Activated CD8-positive, alpha-beta T cell treated with anti-CD3 and anti-CD28 coated beads, Interleukin-2, amount 10 ng/mL, durations not matched to agents 7 days and 5 days (primary cell): ENCODE data around the gene CERS6. TPM values are rescaled to one million over a fixed set of nuclear protein-coding genes. Genes with fewer than 3 reads are reported as not detected.

Experiments
- ATAC-seq: fragments of 150-1000 bp; cut with Tn5 transposase; one replicate; pipeline ENCODE4 v1.10.0; 2021; ENCODE audit warnings: moderate library complexity
- CTCF ChIA-PET: fragments of 350-600 bp; sonication (Branson Sonifier 250); formaldehyde crosslinking; loops from one replicate; lab custom pipeline; 2021; ENCODE audit warnings: antibody characterized with exemption; lab: Charles Lee
- POLR2A ChIA-PET: fragments of 350-600 bp; sonication (Branson Sonifier 250); formaldehyde crosslinking; loops from one replicate; lab custom pipeline; 2021; ENCODE audit warnings: antibody characterized with exemption; lab: Charles Lee
- DNase-seq: peaks from one replicate; pipeline ENCODE4 v3.0.0-alpha.2; 2020
- H3K27ac Mint-ChIP-seq: one replicate; pipeline ENCODE4 v1.8.0; 2021; ENCODE audit warnings: mild to moderate bottlenecking, mixed read lengths
- H3K27me3 Mint-ChIP-seq: one replicate; pipeline ENCODE4 v1.8.0; 2021; ENCODE audit warnings: low read depth, mixed read lengths
- H3K36me3 Mint-ChIP-seq: one replicate; pipeline ENCODE4 v1.8.0; 2021; ENCODE audit warnings: low read depth, mixed read lengths
- H3K4me1 Mint-ChIP-seq: one replicate; pipeline ENCODE4 v1.8.0; 2021; ENCODE audit warnings: low read depth, mixed read lengths
- H3K4me3 Mint-ChIP-seq: one replicate; pipeline ENCODE4 v1.8.0; 2021; ENCODE audit warnings: mild to moderate bottlenecking, mixed read lengths
- H3K9me3 Mint-ChIP-seq: one replicate; pipeline ENCODE4 v1.8.0; 2022; ENCODE audit warnings: mixed read lengths; ENCODE audit not compliant: insufficient read depth
- total RNA-seq, 2 experiments: library from RNA; stranded (reverse); gene quantifications; one replicate each; pipeline ENCODE4 v1.2.3, GENCODE V29; 2021

CERS6 gene
- total RNA-seq, 2 experiments from 2014 or later = 13.1 to 14.5 TPM

- H3K27ac Mint-ChIP-seq = no peak overlapping the region
- no peaks in the 10 kb centered on the region for H3K27me3 Mint-ChIP-seq
- peaks cover 1% of the 10 kb centered on the region for H3K36me3 Mint-ChIP-seq
- ATAC-seq (no peak), DNase-seq (no peak)
- no peak overlapping the region for H3K4me3 Mint-ChIP-seq
- POLR2A ChIA-PET = no interaction called here
- CTCF ChIA-PET = interaction anchor here (1.1 kb wide), 1 partner anchor 62 kb away, joined by 3 read pairs; no protein-coding TSS in a partner anchor
- no peaks in the 10 kb centered on the region for H3K9me3 Mint-ChIP-seq
- no peaks in the 10 kb centered on the region for H3K4me1 Mint-ChIP-seq
These were observed 68.9 kb downstream of the CERS6 start for GRCh38 chr2:168525020-168525419.

GRCh38 chr2:168525716-168526446, 69.8 kb downstream of the CERS6 start:
- H3K27me3 Mint-ChIP-seq = no peaks in the 10 kb centered on the region
- CTCF ChIA-PET = interaction anchor here (1.1 kb wide), 1 partner anchor 63 kb away, joined by 3 read pairs; no protein-coding TSS in a partner anchor
- ATAC-seq = no peak
- H3K27ac Mint-ChIP-seq = no peak overlapping the region
- peaks cover 1% of the 10 kb centered on the region for H3K36me3 Mint-ChIP-seq
- no peaks in the 10 kb centered on the region for H3K9me3 Mint-ChIP-seq
- H3K4me3 Mint-ChIP-seq = no peak overlapping the region
- H3K4me1 Mint-ChIP-seq = peaks cover 2% of the 10 kb centered on the region
- POLR2A ChIA-PET = no interaction called here
- no peak for DNase-seq

GRCh38 chr2:168526641-168527040, 70.6 kb downstream of the CERS6 start:
- no peak overlapping the region for H3K27ac Mint-ChIP-seq
- H3K36me3 Mint-ChIP-seq = peaks cover 1% of the 10 kb centered on the region
- peaks cover 4% of the 10 kb centered on the region for H3K4me1 Mint-ChIP-seq
- no peaks in the 10 kb centered on the region for H3K9me3 Mint-ChIP-seq
- H3K27me3 Mint-ChIP-seq = no peaks in the 10 kb centered on the region
- no peak overlapping the region for H3K4me3 Mint-ChIP-seq
- no peak for ATAC-seq
- no peak for DNase-seq
- CTCF ChIA-PET = no interaction called here
- POLR2A ChIA-PET = no interaction called here

DNA sequence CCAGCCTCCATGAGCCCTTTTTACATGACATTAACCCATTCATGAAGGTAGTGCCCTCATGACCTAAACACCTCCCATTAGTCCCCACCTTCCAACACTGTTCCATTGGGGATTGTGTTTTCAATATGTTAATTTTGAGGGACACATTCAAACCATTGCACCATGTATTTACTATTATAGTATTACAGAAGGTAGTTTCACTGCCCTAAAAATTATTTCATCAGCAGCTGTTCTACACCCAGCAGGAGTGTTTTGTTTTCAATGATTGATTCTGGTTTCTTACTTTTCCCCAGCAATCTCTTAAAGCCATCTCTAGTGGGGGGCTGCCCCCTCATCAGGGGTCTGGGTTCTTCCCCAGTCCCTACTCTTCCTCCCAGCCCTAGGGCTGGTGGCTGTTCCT, 71.9 kb downstream of the CERS6 start:
- no peaks in the 10 kb centered on the region for H3K9me3 Mint-ChIP-seq
- DNase-seq (no peak), ATAC-seq (no peak)
- ChIA-PET CTCF (interaction anchor here (0.8 kb wide), 1 partner anchor 8 kb away, joined by 3 read pairs; no protein-coding TSS in a partner anchor), POLR2A (no interaction called here)
- H3K27ac Mint-ChIP-seq = no peak overlapping the region
- H3K36me3 Mint-ChIP-seq = peaks cover 1% of the 10 kb centered on the region
- H3K4me1 Mint-ChIP-seq = peaks cover 4% of the 10 kb centered on the region
- no peaks in the 10 kb centered on the region for H3K27me3 Mint-ChIP-seq
- H3K4me3 Mint-ChIP-seq = no peak overlapping the region

DNA sequence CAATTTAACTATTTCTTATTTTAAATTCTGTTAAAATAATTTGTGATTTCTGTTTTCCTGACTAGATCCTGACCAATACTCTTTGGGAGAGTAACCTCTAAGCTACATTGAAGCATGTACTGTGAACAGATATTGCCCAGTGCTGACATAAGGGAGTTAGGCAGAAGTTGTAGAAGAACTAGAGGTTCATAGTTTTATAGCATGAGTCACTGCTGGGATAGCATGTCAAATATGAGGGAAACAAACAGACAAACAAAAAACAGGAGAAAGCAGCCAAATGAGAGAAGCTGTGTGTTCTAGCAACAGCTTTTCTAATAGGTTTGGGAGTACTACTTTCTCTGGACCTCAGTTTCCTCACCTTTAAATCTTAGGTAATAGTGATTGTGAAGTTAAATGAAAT, 72.4 kb downstream of the CERS6 start:
- ATAC-seq = no peak
- DNase-seq = no peak
- Mint-ChIP-seq H3K4me3 (no peak overlapping the region), H3K36me3 (peaks cover 1% of the 10 kb centered on the region), H3K27ac (no peak overlapping the region), H3K9me3 (no peaks in the 10 kb centered on the region), H3K4me1 (peaks cover 4% of the 10 kb centered on the region), H3K27me3 (no peaks in the 10 kb centered on the region)
- CTCF ChIA-PET = interaction anchor here (0.8 kb wide), 1 partner anchor 9 kb away, joined by 3 read pairs; no protein-coding TSS in a partner anchor
- POLR2A ChIA-PET = no interaction called here

GRCh38 chr2:168529054-168529833, 73.2 kb downstream of the CERS6 start:
- Mint-ChIP-seq H3K9me3 (no peaks in the 10 kb centered on the region), H3K27me3 (no peaks in the 10 kb centered on the region), H3K4me3 (no peak overlapping the region), H3K36me3 (peaks cover 3% of the 10 kb centered on the region), H3K4me1 (peaks cover 4% of the 10 kb centered on the region), H3K27ac (no peak overlapping the region)
- DNase-seq (no peak), ATAC-seq (no peak)
- CTCF ChIA-PET = interaction anchor here (0.8 kb wide), 1 partner anchor 9 kb away, joined by 3 read pairs; no protein-coding TSS in a partner anchor
- POLR2A ChIA-PET = no interaction called here

DNA sequence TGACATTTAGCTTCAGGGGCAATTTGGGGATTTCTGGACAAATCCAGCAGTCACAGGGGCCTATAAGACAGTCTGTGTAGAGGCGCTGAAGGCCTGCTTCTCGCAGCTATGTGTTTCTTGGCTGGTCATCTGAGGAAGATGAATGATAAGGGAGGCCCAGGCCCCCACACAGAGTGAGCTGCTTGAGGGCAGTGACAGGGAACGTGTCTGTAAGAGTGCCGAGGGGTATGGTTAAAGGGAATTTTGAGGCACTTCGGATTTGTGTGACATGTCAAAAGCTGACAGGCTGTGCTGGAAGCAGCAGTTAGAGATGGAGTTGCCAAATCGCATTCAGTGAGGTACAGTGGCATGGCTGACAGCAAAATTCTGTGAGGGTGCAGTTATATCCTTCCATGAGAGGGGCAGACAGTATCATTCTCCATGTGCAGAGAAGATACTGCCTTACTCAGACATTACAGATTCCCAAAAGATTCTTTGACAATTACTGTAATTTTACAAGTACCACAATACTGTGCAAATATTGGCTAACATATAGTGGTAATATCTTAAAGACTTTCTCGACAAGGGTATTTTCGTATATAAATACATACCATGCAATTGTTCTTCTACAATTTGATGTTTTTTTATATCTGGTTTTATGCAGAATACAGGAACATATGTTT, 74.0 kb downstream of the CERS6 start:
- Mint-ChIP-seq H3K27me3 (no peaks in the 10 kb centered on the region), H3K36me3 (peaks cover 8% of the 10 kb centered on the region), H3K4me3 (no peak overlapping the region), H3K27ac (no peak overlapping the region), H3K4me1 (peaks cover 7% of the 10 kb centered on the region), H3K9me3 (no peaks in the 10 kb centered on the region)
- DNase-seq (no peak), ATAC-seq (no peak)
- CTCF ChIA-PET = no interaction called here
- POLR2A ChIA-PET = no interaction called here

GRCh38 chr2:168530982-168531622, 75.0 kb downstream of the CERS6 start:
- Mint-ChIP-seq H3K4me1 (peaks cover 7% of the 10 kb centered on the region), H3K27ac (no peak overlapping the region), H3K9me3 (no peaks in the 10 kb centered on the region), H3K27me3 (no peaks in the 10 kb centered on the region), H3K4me3 (no peak overlapping the region), H3K36me3 (peaks cover 10% of the 10 kb centered on the region)
- POLR2A ChIA-PET = no interaction called here
- CTCF ChIA-PET = no interaction called here
- no peak for ATAC-seq
- DNase-seq = no peak

GRCh38 chr2:168534926-168535325, 78.9 kb downstream of the CERS6 start:
- ChIA-PET POLR2A (no interaction called here), CTCF (no interaction called here)
- Mint-ChIP-seq H3K9me3 (peaks cover 11% of the 10 kb centered on the region), H3K27ac (no peak overlapping the region), H3K4me1 (peaks cover 22% of the 10 kb centered on the region), H3K4me3 (no peak overlapping the region), H3K36me3 (peaks cover 20% of the 10 kb centered on the region), H3K27me3 (no peaks in the 10 kb centered on the region)
- ATAC-seq = no peak
- DNase-seq = no peak

- no peak for ATAC-seq
- ChIA-PET CTCF (no interaction called here), POLR2A (no interaction called here)
- Mint-ChIP-seq H3K36me3 (peaks cover 41% of the 10 kb centered on the region), H3K9me3 (peaks cover 26% of the 10 kb centered on the region), H3K27ac (no peak overlapping the region), H3K4me1 (peaks cover 20% of the 10 kb centered on the region), H3K4me3 (no peak overlapping the region), H3K27me3 (no peaks in the 10 kb centered on the region)
- no peak for DNase-seq
These were observed 80.9 kb downstream of the CERS6 start for GRCh38 chr2:168536925-168537466.

- no peak for ATAC-seq
- no peak for DNase-seq
- Mint-ChIP-seq H3K9me3 (peaks cover 26% of the 10 kb centered on the region), H3K27me3 (no peaks in the 10 kb centered on the region), H3K4me3 (no peak overlapping the region), H3K36me3 (peaks cover 41% of the 10 kb centered on the region), H3K27ac (no peak overlapping the region), H3K4me1 (peaks cover 24% of the 10 kb centered on the region)
- ChIA-PET POLR2A (no interaction called here), CTCF (interaction anchor here (1.5 kb wide), 1 partner anchor 77 kb away, joined by 3 read pairs; no protein-coding TSS in a partner anchor)
These were observed 82.1 kb downstream of the CERS6 start for GRCh38 chr2:168538133-168538532.
